NCI-H1436 (cell line): ENCODE measurements around the gene LATS2.
"Not testable (repeated sequence)": the region's sequence is repeated elsewhere in the genome, so short reads cannot be mapped to it uniquely, and the experiment has no call there.

ENCODE experiments used
- DNase-seq: peaks from one replicate; lab custom pipeline; 2025; lab: John Stamatoyannopoulos, UW

LATS2 gene

GRCh38 chr13:20991741-20992520, 69.5 kb downstream of the LATS2 start:
- no peak for DNase-seq

GRCh38 chr13:20990910-20991525, 70.4 kb downstream of the LATS2 start:
- no peak for DNase-seq

GRCh38 chr13:20989656-20990321, 71.6 kb downstream of the LATS2 start:
- no peak for DNase-seq

- DNase-seq, result no peak
Observed at GRCh38 chr13:20988909-20989655, 72.3 kb downstream of the LATS2 start.

GRCh38 chr13:20988033-20988908, 73.1 kb downstream of the LATS2 start:
- DNase-seq, result no peak

GRCh38 chr13:20987599-20987998, 73.8 kb downstream of the LATS2 start:
- no peak for DNase-seq

GRCh38 chr13:20984879-20985278, 76.5 kb downstream of the LATS2 start:
- no peak for DNase-seq

- DNase-seq, result no peak
Observed at GRCh38 chr13:20983386-20983785, 78.0 kb downstream of the LATS2 start.

- DNase-seq, result no peak
Observed at GRCh38 chr13:20981370-20982095, 79.9 kb downstream of the LATS2 start.

GRCh38 chr13:20980899-20981298, 80.5 kb downstream of the LATS2 start:
- no peak for DNase-seq

- no peak for DNase-seq
Observed at GRCh38 chr13:20980430-20980829, 81.0 kb downstream of the LATS2 start.

- no peak for DNase-seq
Observed at GRCh38 chr13:20977394-20977793, 84.0 kb downstream of the LATS2 start.

GRCh38 chr13:20974981-20975585, 86.3 kb downstream of the LATS2 start:
- no peak for DNase-seq

GRCh38 chr13:20973886-20974425, 87.4 kb downstream of the LATS2 start:
- no peak for DNase-seq

- DNase-seq, result no peak
Observed at GRCh38 chr13:20972731-20973130, 88.7 kb downstream of the LATS2 start.

GRCh38 chr13:20969182-20969581, 92.2 kb downstream of the LATS2 start:
- DNase-seq, result no peak

- no peak for DNase-seq
Observed at GRCh38 chr13:20968745-20969144, 92.6 kb downstream of the LATS2 start.

GRCh38 chr13:20967340-20967739, 94.0 kb downstream of the LATS2 start:
- no peak for DNase-seq

- DNase-seq, result no peak
Observed at GRCh38 chr13:20964904-20965303, 96.5 kb downstream of the LATS2 start.

GRCh38 chr13:20961663-20962062, 99.7 kb downstream of the LATS2 start:
- not testable (repeated sequence) for DNase-seq
